ENCODE results near the gene MYO1F. TPM values are rescaled to one million over a fixed set of nuclear protein-coding genes. Genes with fewer than 3 reads are reported as not detected.

Gene MYO1F
- total and polyA plus RNA-seq, 2 of the 13 experiments (the other 11 are each of a cell fraction or from before 2014, with no cell fraction given) = 0.09 to 0.13 TPM

- TF ChIP-seq, protein P1, sequence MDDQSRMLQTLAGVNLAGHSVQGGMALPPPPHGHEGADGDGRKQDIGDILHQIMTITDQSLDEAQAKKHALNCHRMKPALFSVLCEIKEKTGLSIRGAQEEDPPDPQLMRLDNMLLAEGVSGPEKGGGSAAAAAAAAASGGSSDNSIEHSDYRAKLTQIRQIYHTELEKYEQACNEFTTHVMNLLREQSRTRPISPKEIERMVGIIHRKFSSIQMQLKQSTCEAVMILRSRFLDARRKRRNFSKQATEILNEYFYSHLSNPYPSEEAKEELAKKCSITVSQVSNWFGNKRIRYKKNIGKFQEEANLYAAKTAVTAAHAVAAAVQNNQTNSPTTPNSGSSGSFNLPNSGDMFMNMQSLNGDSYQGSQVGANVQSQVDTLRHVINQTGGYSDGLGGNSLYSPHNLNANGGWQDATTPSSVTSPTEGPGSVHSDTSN (CRISPR knock-in tag; IDR thresholded peaks at IDR 0.05; ENCODE audit: borderline replicate concordance) = no peak
- TF ChIP-seq STAG1 (CRISPR knock-in tag; IDR thresholded peaks at IDR 0.05) (peak; percentile 54), ZBTB33 (CRISPR knock-in tag; IDR thresholded peaks at IDR 0.05) (peak; percentile 92), ZSCAN21 (CRISPR knock-in tag; IDR thresholded peaks at IDR 0.05; ENCODE audit: borderline replicate concordance) (no peak), MED1 (CRISPR knock-in tag; IDR thresholded peaks at IDR 0.05) (no peak), ZNF546 (CRISPR knock-in tag; conservative IDR thresholded peaks at IDR 0.05) (no peak)
- TF ChIP-seq, protein P2, sequence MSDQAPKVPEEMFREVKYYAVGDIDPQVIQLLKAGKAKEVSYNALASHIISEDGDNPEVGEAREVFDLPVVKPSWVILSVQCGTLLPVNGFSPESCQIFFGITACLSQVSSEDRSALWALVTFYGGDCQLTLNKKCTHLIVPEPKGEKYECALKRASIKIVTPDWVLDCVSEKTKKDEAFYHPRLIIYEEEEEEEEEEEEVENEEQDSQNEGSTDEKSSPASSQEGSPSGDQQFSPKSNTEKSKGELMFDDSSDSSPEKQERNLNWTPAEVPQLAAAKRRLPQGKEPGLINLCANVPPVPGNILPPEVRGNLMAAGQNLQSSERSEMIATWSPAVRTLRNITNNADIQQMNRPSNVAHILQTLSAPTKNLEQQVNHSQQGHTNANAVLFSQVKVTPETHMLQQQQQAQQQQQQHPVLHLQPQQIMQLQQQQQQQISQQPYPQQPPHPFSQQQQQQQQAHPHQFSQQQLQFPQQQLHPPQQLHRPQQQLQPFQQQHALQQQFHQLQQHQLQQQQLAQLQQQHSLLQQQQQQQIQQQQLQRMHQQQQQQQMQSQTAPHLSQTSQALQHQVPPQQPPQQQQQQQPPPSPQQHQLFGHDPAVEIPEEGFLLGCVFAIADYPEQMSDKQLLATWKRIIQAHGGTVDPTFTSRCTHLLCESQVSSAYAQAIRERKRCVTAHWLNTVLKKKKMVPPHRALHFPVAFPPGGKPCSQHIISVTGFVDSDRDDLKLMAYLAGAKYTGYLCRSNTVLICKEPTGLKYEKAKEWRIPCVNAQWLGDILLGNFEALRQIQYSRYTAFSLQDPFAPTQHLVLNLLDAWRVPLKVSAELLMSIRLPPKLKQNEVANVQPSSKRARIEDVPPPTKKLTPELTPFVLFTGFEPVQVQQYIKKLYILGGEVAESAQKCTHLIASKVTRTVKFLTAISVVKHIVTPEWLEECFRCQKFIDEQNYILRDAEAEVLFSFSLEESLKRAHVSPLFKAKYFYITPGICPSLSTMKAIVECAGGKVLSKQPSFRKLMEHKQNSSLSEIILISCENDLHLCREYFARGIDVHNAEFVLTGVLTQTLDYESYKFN (CRISPR knock-in tag; conservative IDR thresholded peaks at IDR 0.05) = no peak
Observed at GRCh38 chr19:8585894-8586750, 8.9 kb upstream of the MYO1F start (continued).

Measured in HepG2 (cell line).